ENCODE results near the gene GPSM3. TPM values are rescaled to one million over a fixed set of nuclear protein-coding genes. Genes with fewer than 3 reads are reported as not detected.

GPSM3 gene
- total and polyA plus RNA-seq, 4 donors = 2.3 to 8.0 (median 6.3) TPM

DNA sequence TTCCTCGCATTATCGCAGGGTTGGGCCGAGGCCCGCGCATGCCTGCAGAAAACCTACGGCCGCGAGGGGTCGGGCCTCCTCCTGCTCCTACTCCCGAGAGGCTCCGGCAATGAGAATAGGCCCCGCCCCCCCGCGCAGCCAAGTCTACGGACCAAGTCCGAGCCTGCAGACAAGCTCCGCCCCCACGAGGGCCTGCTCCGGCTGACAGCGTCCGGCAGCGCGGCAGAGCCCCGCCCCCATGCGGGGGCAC lies 3.1 kb upstream of the GPSM3 start:
- Histone ChIP-seq H3K27ac (ENCODE audit: low read depth in 1 of 2, low read length in 2 of 2) (peak overlapping the region; percentile 92 to 99), H3K4me3 (ENCODE audit: low read depth in 1 of 3, low read length in 3 of 3) (peak overlapping the region in 1 of 3 donors; percentile 54), H3K27me3 (ENCODE audit: control insufficient read depth in 4 of 4, insufficient read depth in 4 of 4, low read length in 3 of 4) (no peaks in the 10 kb centered on the region), H3K9ac (ENCODE audit: low read depth in 1 of 2, low read length in 2 of 2) (no peak overlapping the region), H3K36me3 (ENCODE audit: control insufficient read depth in 4 of 4, insufficient read depth in 3 of 4, low read depth in 1 of 4, low read length in 3 of 4) (no peaks in the 10 kb centered on the region), H3K4me1 (ENCODE audit: control insufficient read depth in 4 of 4, insufficient read depth in 4 of 4, low read length in 3 of 4) (peaks cover 2 to 29% (median 16%) of the 10 kb centered on the region in 4 donors), H3K9me3 (ENCODE audit: control insufficient read depth in 4 of 4, low read length in 3 of 4) (no peaks in the 10 kb centered on the region)
- no peak for TF ChIP-seq HNF4G (IDR thresholded peaks at IDR 0.05)
- TF ChIP-seq, protein P1, sequence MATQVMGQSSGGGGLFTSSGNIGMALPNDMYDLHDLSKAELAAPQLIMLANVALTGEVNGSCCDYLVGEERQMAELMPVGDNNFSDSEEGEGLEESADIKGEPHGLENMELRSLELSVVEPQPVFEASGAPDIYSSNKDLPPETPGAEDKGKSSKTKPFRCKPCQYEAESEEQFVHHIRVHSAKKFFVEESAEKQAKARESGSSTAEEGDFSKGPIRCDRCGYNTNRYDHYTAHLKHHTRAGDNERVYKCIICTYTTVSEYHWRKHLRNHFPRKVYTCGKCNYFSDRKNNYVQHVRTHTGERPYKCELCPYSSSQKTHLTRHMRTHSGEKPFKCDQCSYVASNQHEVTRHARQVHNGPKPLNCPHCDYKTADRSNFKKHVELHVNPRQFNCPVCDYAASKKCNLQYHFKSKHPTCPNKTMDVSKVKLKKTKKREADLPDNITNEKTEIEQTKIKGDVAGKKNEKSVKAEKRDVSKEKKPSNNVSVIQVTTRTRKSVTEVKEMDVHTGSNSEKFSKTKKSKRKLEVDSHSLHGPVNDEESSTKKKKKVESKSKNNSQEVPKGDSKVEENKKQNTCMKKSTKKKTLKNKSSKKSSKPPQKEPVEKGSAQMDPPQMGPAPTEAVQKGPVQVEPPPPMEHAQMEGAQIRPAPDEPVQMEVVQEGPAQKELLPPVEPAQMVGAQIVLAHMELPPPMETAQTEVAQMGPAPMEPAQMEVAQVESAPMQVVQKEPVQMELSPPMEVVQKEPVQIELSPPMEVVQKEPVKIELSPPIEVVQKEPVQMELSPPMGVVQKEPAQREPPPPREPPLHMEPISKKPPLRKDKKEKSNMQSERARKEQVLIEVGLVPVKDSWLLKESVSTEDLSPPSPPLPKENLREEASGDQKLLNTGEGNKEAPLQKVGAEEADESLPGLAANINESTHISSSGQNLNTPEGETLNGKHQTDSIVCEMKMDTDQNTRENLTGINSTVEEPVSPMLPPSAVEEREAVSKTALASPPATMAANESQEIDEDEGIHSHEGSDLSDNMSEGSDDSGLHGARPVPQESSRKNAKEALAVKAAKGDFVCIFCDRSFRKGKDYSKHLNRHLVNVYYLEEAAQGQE (IDR thresholded peaks at IDR 0.05) = peak; percentile 53
- no peak for TF ChIP-seq JUND (IDR thresholded peaks at IDR 0.05)
- peak; percentile 86 for TF ChIP-seq YY1 (IDR thresholded peaks at IDR 0.05)
- TF ChIP-seq GABPA (IDR thresholded peaks at IDR 0.05 in 1 of 2, conservative IDR thresholded peaks at IDR 0.05 in 1 of 2) = peak in 1 of 2 donors; percentile 84
- TF ChIP-seq, protein P2, sequence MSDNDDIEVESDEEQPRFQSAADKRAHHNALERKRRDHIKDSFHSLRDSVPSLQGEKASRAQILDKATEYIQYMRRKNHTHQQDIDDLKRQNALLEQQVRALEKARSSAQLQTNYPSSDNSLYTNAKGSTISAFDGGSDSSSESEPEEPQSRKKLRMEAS (IDR thresholded peaks at IDR 0.05) = peak; percentile 65
- TF ChIP-seq, protein P3, sequence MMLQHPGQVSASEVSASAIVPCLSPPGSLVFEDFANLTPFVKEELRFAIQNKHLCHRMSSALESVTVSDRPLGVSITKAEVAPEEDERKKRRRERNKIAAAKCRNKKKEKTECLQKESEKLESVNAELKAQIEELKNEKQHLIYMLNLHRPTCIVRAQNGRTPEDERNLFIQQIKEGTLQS (IDR thresholded peaks at IDR 0.05) = no peak
- TF ChIP-seq, protein P4, sequence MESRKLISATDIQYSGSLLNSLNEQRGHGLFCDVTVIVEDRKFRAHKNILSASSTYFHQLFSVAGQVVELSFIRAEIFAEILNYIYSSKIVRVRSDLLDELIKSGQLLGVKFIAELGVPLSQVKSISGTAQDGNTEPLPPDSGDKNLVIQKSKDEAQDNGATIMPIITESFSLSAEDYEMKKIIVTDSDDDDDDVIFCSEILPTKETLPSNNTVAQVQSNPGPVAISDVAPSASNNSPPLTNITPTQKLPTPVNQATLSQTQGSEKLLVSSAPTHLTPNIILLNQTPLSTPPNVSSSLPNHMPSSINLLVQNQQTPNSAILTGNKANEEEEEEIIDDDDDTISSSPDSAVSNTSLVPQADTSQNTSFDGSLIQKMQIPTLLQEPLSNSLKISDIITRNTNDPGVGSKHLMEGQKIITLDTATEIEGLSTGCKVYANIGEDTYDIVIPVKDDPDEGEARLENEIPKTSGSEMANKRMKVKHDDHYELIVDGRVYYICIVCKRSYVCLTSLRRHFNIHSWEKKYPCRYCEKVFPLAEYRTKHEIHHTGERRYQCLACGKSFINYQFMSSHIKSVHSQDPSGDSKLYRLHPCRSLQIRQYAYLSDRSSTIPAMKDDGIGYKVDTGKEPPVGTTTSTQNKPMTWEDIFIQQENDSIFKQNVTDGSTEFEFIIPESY (IDR thresholded peaks at IDR 0.05) = peak; percentile 73
- peak in 1 of 2 donors; percentile 37 for TF ChIP-seq HNF4A (conservative IDR thresholded peaks at IDR 0.05)
- TF ChIP-seq FOXA1 (IDR thresholded peaks at IDR 0.05) = peak; percentile 74
- TF ChIP-seq EGR1 (IDR thresholded peaks at IDR 0.05; ENCODE audit: low read depth in 2 of 2) = peak in 1 of 2 donors; percentile 95
- TF ChIP-seq RXRA (IDR thresholded peaks at IDR 0.05) = peak in 1 of 2 donors; percentile 54
- peak; percentile 91 for TF ChIP-seq SP1 (IDR thresholded peaks at IDR 0.05)
- peak; percentile 44 to 73 for TF ChIP-seq RAD21 (IDR thresholded peaks at IDR 0.05)
- TF ChIP-seq NR2F2 (IDR thresholded peaks at IDR 0.05) = peak; percentile 17
- TF ChIP-seq, protein P5, sequence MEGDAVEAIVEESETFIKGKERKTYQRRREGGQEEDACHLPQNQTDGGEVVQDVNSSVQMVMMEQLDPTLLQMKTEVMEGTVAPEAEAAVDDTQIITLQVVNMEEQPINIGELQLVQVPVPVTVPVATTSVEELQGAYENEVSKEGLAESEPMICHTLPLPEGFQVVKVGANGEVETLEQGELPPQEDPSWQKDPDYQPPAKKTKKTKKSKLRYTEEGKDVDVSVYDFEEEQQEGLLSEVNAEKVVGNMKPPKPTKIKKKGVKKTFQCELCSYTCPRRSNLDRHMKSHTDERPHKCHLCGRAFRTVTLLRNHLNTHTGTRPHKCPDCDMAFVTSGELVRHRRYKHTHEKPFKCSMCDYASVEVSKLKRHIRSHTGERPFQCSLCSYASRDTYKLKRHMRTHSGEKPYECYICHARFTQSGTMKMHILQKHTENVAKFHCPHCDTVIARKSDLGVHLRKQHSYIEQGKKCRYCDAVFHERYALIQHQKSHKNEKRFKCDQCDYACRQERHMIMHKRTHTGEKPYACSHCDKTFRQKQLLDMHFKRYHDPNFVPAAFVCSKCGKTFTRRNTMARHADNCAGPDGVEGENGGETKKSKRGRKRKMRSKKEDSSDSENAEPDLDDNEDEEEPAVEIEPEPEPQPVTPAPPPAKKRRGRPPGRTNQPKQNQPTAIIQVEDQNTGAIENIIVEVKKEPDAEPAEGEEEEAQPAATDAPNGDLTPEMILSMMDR (IDR thresholded peaks at IDR 0.05; ENCODE audit: low read depth, low read length, missing input control) = peak; percentile 80
- TF ChIP-seq FOXA2 (IDR thresholded peaks at IDR 0.05) = no peak
- TF ChIP-seq TAF1 (conservative IDR thresholded peaks at IDR 0.05) = no peak
- DNase-seq (ENCODE audit: low spot score) = peak; percentile 100
- under 1% methylated on average over 25 of the region's 25 CpGs for WGBS

Measured in liver (tissue), 9 donors.